GM12878 (cell line): ENCODE results near the gene LRRC61. TPM values are rescaled to one million over a fixed set of nuclear protein-coding genes. Genes with fewer than 3 reads are reported as not detected.

Experiments used
- ATAC-seq: fragments of 200-7000 bp; cut with Tn5 transposase; 3 replicates; pipeline ENCODE4 v1.9.1; 2020; ENCODE audit warnings: mild to moderate bottlenecking, moderate library complexity
- BruUV-seq: library from RNA; stranded (reverse); fragments of 400-500 nt; replicated peaks from 2 replicates; lab custom pipeline; 2021; lab: Mats Ljungman, UMichigan
- CTCF ChIA-PET: fragments of 300-600 bp; sonication (Branson Sonifier 250); formaldehyde crosslinking; extraction: SDS; loops from one replicate; lab custom pipeline; 2021; ENCODE audit warnings: inconsistent platforms; lab: Yijun Ruan, JAX
- POLR2A ChIA-PET: fragments of 350-600 bp; formaldehyde crosslinking; extraction: SDS; loops from one replicate; lab custom pipeline; 2021; ENCODE audit warnings: inconsistent platforms; lab: Charles Lee
- RAD21 ChIA-PET: fragments of 300-600 bp; sonication (Branson Sonifier 250); formaldehyde crosslinking; loops from one replicate; lab custom pipeline; 2023; ENCODE audit warnings: antibody characterized with exemption; ENCODE audit not compliant: unreplicated experiment; lab: Charles Lee
- SMC1A ChIA-PET: fragments of 300-600 bp; sonication (Branson Sonifier 250); formaldehyde crosslinking; loops from one replicate; lab custom pipeline; 2023; ENCODE audit not compliant: unreplicated experiment, uncharacterized antibody; lab: Charles Lee
- DNase-seq: peaks from one replicate; pipeline ENCODE4 v3.0.0-alpha.2; 2011; ENCODE audit warnings: low read depth, low spot score
- FAIRE-seq: peaks from 3 replicates; lab custom pipeline; 2011; peaks lifted over from hg19 to GRCh38; lab: Jason Lieb, UNC
- H2AFZ ChIP-seq: 2 replicates; pipeline ENCODE4 v1.6.0; 2011; ENCODE audit warnings: low read depth, low read length, control low read depth; ENCODE audit not compliant: control insufficient read depth
- H3K27ac ChIP-seq: 2 replicates; pipeline ENCODE4 v1.5.1; 2011; ENCODE audit warnings: control low read depth; ENCODE audit not compliant: control insufficient read depth, insufficient read depth
- H3K27me3 ChIP-seq, 2 experiments: replicated peaks in 1 of 2; 2 replicates each; pipeline versions ENCODE4 v1.6.0 to v1.6.1; 2011; ENCODE audit warnings: low read length in 1 of 2; ENCODE audit not compliant: control insufficient read depth in 2 of 2, insufficient read depth in 2 of 2
- H3K36me3 ChIP-seq, 2 experiments: 2 replicates each; pipeline ENCODE4 v1.5.1; 2011; ENCODE audit warnings: low read length in 1 of 2; ENCODE audit not compliant: control insufficient read depth in 2 of 2, insufficient read depth in 2 of 2
- H3K4me1 ChIP-seq: 2 replicates; pipeline ENCODE4 v1.6.1; 2011; ENCODE audit warnings: mild to moderate bottlenecking, low read length, moderate library complexity, mixed read lengths; ENCODE audit not compliant: control insufficient read depth, insufficient read depth
- H3K4me2 ChIP-seq: 2 replicates; pipeline ENCODE4 v1.6.0; 2011; ENCODE audit warnings: control low read depth; ENCODE audit not compliant: control insufficient read depth, insufficient read depth
- H3K4me3 ChIP-seq: fragments of 200-600 bp; sonication (generic); 2 replicates; pipeline ENCODE4 v1.5.1; 2016
- H3K79me2 ChIP-seq: 2 replicates; pipeline ENCODE4 v1.6.0; 2011; ENCODE audit warnings: low read length; ENCODE audit not compliant: control insufficient read depth, insufficient read depth
- H3K9ac ChIP-seq: 2 replicates; pipeline ENCODE4 v1.8.0; 2011; ENCODE audit warnings: low read length, control low read depth, mixed read lengths; ENCODE audit not compliant: control insufficient read depth, insufficient read depth
- H3K9me3 ChIP-seq: replicated peaks from 3 replicates; pipeline ENCODE4 v1.5.1; 2011; ENCODE audit warnings: mild to moderate bottlenecking, low read length; ENCODE audit not compliant: control insufficient read depth, insufficient read depth
- H4K20me1 ChIP-seq: 2 replicates; pipeline ENCODE4 v1.6.0; 2011; ENCODE audit not compliant: control insufficient read depth, insufficient read depth
- ATF7 ChIP-seq: fragments of 450-650 bp; IDR thresholded peaks from 2 replicates; pipeline ENCODE4 v1.6.1; 2016; ENCODE audit warnings: low read depth, mild to moderate bottlenecking
- BCLAF1 ChIP-seq: fragments of 450-650 bp; IDR thresholded peaks from 2 replicates; pipeline ENCODE4 v1.6.1; 2017; ENCODE audit warnings: antibody characterized with exemption, mild to moderate bottlenecking, moderate library complexity
- CEBPB ChIP-seq, 2 experiments: fragments of 150-350 bp in 1 of 2; IDR thresholded peaks; 2 replicates each; pipeline ENCODE4 v1.6.1; 2012 to 2014; ENCODE audit warnings: low read depth in 2 of 2, low read length in 2 of 2, borderline replicate concordance in 1 of 2, inconsistent platforms in 1 of 2
- CHD2 ChIP-seq: IDR thresholded peaks from 2 replicates; pipeline ENCODE4 v1.6.1; 2011; ENCODE audit warnings: low read depth, low read length, improper control_type of control experiment, borderline replicate concordance
- CHD4 ChIP-seq: fragments of 200-600 bp; sonication (generic); IDR thresholded peaks from 2 replicates; pipeline ENCODE4 v1.6.1; 2016; ENCODE audit warnings: mild to moderate bottlenecking
- DPF2 ChIP-seq: fragments of 450-650 bp; IDR thresholded peaks from 2 replicates; pipeline ENCODE4 v1.6.1; 2017; ENCODE audit warnings: mild to moderate bottlenecking
- E2F8 ChIP-seq: fragments of 450-650 bp; IDR thresholded peaks from 2 replicates; pipeline ENCODE4 v1.6.1; 2018; ENCODE audit warnings: mild to moderate bottlenecking, low read depth, moderate library complexity; ENCODE audit not compliant: partially characterized antibody
- ELK1 ChIP-seq: IDR thresholded peaks from 2 replicates; pipeline ENCODE4 v1.6.1; 2012; ENCODE audit warnings: low read depth, low read length, improper control_type of control experiment
- HDAC2 ChIP-seq: fragments of 200-600 bp; sonication (generic); IDR thresholded peaks from 2 replicates; pipeline ENCODE4 v1.6.1; 2017
- KAT2A ChIP-seq: conservative IDR thresholded peaks from 2 replicates; pipeline ENCODE4 v1.6.1; 2011; ENCODE audit warnings: low read depth, low read length; ENCODE audit not compliant: control insufficient read depth
- MYB ChIP-seq: fragments of 150-350 bp; IDR thresholded peaks from 2 replicates; pipeline ENCODE4 v1.6.1; 2014; ENCODE audit warnings: mild to moderate bottlenecking, low read depth, low read length, borderline replicate concordance
- RFX5 ChIP-seq: IDR thresholded peaks from 2 replicates; pipeline ENCODE4 v1.6.1; 2011; ENCODE audit warnings: low read depth, low read length, improper control_type of control experiment
- WRNIP1 ChIP-seq: IDR thresholded peaks from 2 replicates; pipeline ENCODE4 v1.6.1; 2011; ENCODE audit warnings: low read depth, low read length, improper control_type of control experiment, borderline replicate concordance
- ZNF24 ChIP-seq: fragments of 450-650 bp; IDR thresholded peaks from 2 replicates; pipeline ENCODE4 v1.6.1; 2017; ENCODE audit warnings: antibody characterized with exemption, mild to moderate bottlenecking
- ZNF274 ChIP-seq: IDR thresholded peaks from one replicate; pipeline ENCODE4 v1.8.0; 2011; ENCODE audit not compliant: insufficient read length, insufficient read depth
- in situ Hi-C: fragments of 300-500 bp; cut with MboI; formaldehyde crosslinking; loops from 9 replicates; pipeline ENCODE4 v1.14.3; 2018; ENCODE audit warnings: mixed read lengths
- intact Hi-C: fragments of 100-400 bp; cut with micrococcal nuclease; formaldehyde crosslinking; loops from one replicate; pipeline ENCODE4 v1.14.2; 2022; ENCODE audit not compliant: unreplicated experiment
- polyA plus RNA-seq, 11 experiments: library from polyadenylated mRNA; depleted of rRNA in 4 of 11; unstranded in 6 of 11; stranded (reverse) in 5 of 11; fragments of >200 nt; fragmentation: Nextera tagmentation in 4 of 11; fragmentation: Illumina TruSeq in 1 of 11; extraction: Ambion mirVana in 4 of 11; extraction: Trizol in 1 of 11; gene quantifications; 1 replicate in 1 of 11; 2 replicates in 10 of 11; pipeline versions ENCODE4 v1.2.1 to v1.2.3, GENCODE V29; 2011 to 2016; ENCODE audit warnings: inconsistent platforms in 2 of 11, missing spikeins in 2 of 11, low read depth in 1 of 11
- total RNA-seq, 4 experiments: library from RNA; depleted of rRNA in 3 of 4; stranded (reverse); fragments of >200 nt in 3 of 4; fragmentation: Illumina TruSeq in 1 of 4; extraction: Trizol in 1 of 4; gene quantifications; 2 replicates each; pipeline versions ENCODE4 v1.2.1 to v1.2.3, GENCODE V29; 2013 to 2021

Gene LRRC61
- total and polyA plus RNA-seq, 10 of the 15 experiments (the other 5 are each of a cell fraction or from before 2014, with no cell fraction given) = 1.4 to 54.2 (median 21.8) TPM

- TF ChIP-seq E2F8 (no peak), ATF7 (no peak), BCLAF1 (no peak), ZNF274 (no peak)
Measured at GRCh38 chr7:150343225-150343624, 20.1 kb downstream of the LRRC61 start (continued).

- Histone ChIP-seq H3K79me2 (no peaks in the 10 kb centered on the region), H2AFZ (no peak overlapping the region), H3K9me3 (peaks cover 5% of the 10 kb centered on the region; the same call in 2 of the 3 replicates), H3K4me2 (no peak overlapping the region), H3K27me3 (peaks cover 0 to 5% of the 10 kb centered on the region in 2 experiments; a peak in 3 of 4 replicates), H3K4me3 (no peak overlapping the region), H3K4me1 (peaks cover 8% of the 10 kb centered on the region), H3K9ac (no peak overlapping the region), H4K20me1 (no peaks in the 10 kb centered on the region), H3K27ac (no peak overlapping the region), H3K36me3 (no peaks in the 10 kb centered on the region)
- no peak for DNase-seq
- CTCF ChIA-PET = interaction anchor here (1.0 to 1.5 kb wide), 2 partner anchors 11 to 17 kb away, joined by 4 to 5 read pairs; no protein-coding TSS in a partner anchor
- no peak for FAIRE-seq
- SMC1A ChIA-PET = interaction anchor here (0.8 to 1.9 kb wide), 2 partner anchors 12 to 18 kb away, joined by 3 to 4 read pairs; no protein-coding TSS in a partner anchor
- BruUV-seq = no TSS peak
- POLR2A ChIA-PET = no interaction called here
- no peak for ATAC-seq
- intact Hi-C loops = no loop called here
- in situ Hi-C loops = no loop called here
- RAD21 ChIA-PET = no interaction called here
- TF ChIP-seq E2F8 = no peak
- TF ChIP-seq KAT2A = no peak
- no peak for TF ChIP-seq CHD2
- no peak for TF ChIP-seq CEBPB (IDR thresholded peaks at IDR 0.05; ENCODE audit: borderline replicate concordance in 1 of 2, low read depth in 2 of 2, low read length in 2 of 2)
- TF ChIP-seq ZNF24 = no peak
- no peak for TF ChIP-seq DPF2
- TF ChIP-seq WRNIP1 = no peak
- no peak for TF ChIP-seq CHD4
- no peak for TF ChIP-seq MYB
- TF ChIP-seq HDAC2 = no peak
- TF ChIP-seq RFX5 = no peak
- TF ChIP-seq ELK1 = no peak
Measured at GRCh38 chr7:150344299-150344698, 21.1 kb downstream of the LRRC61 start.
